Adipose tissue (tissue), 3 donors: ENCODE data around the gene ATP2B2. TPM values are rescaled to one million over a fixed set of nuclear protein-coding genes. Genes with fewer than 3 reads are reported as not detected.

ENCODE experiments used
- H3K27ac ChIP-seq: one replicate; pipeline ENCODE4 v1.5.1; 2013; ENCODE audit warnings: low read depth, low read length
- WGBS, 3 donors: extraction: QIAGEN DNeasy Blood & Tissue Kit; methylation state at CpG; one replicate each; pipeline ENCODE4 v1.1.7; 2013; 5-methylcytosine and 5-hydroxymethylcytosine counted together
- polyA plus RNA-seq, 3 donors: library from polyadenylated mRNA; stranded (reverse); fragments of 200-250 nt; gene quantifications; one replicate each; pipeline ENCODE4 v1.2.3, GENCODE V29; 2013
- donor health status: healthy with polysubstance abuse.
- donor health status: Bipolar disorder and iron deficiency.
- donor health status: healthy.

The ATP2B2 gene
- polyA plus RNA-seq, 3 donors, result 0.02 to 0.79 (median 0.03) TPM

GRCh38 chr3:10502185-10502880, 3.1 kb downstream of the ATP2B2 start:
- WGBS, 3 donors, result 78 to 82% (median 81%) methylated on average over 12 of the region's 12 CpGs

GRCh38 chr3:10501664-10502052, 3.7 kb downstream of the ATP2B2 start:
- WGBS, 3 donors, result 68 to 75% (median 71%) methylated on average over 3 of the region's 3 CpGs
- no peak overlapping the region for H3K27ac ChIP-seq

More at GRCh38 chr3:10502185-10502880, 3.1 kb downstream of the ATP2B2 start:
- H3K27ac ChIP-seq, result no peak overlapping the region

- 61 to 71% (median 70%) methylated on average over 19 of the region's 19 CpGs for WGBS, 3 donors
- H3K27ac ChIP-seq, result no peak overlapping the region
Measured at GRCh38 chr3:10500717-10501663, 4.4 kb downstream of the ATP2B2 start.

GRCh38 chr3:10498271-10498670, 7.1 kb downstream of the ATP2B2 start:
- WGBS, 3 donors, result 78 to 90% (median 81%) methylated on average over 11 of the region's 11 CpGs
- no peak overlapping the region for H3K27ac ChIP-seq

GRCh38 chr3:10497439-10497838, 7.9 kb downstream of the ATP2B2 start:
- H3K27ac ChIP-seq, result no peak overlapping the region
- WGBS, 3 donors, result 63 to 81% (median 67%) methylated on average over 4 of the region's 4 CpGs

GRCh38 chr3:10496121-10496863, 9.1 kb downstream of the ATP2B2 start:
- 62 to 70% (median 67%) methylated on average over 11 of the region's 11 CpGs for WGBS, 3 donors
- H3K27ac ChIP-seq, result no peak overlapping the region

- WGBS, 3 donors, result 68 to 88% (median 75%) methylated on average over 5 of the region's 5 CpGs
Measured at GRCh38 chr3:10495614-10496013, 9.8 kb downstream of the ATP2B2 start.

GRCh38 chr3:10495003-10495402, 10.4 kb downstream of the ATP2B2 start:
- H3K27ac ChIP-seq, result no peak overlapping the region
- 27 to 30% (median 27%) methylated on average over 4 of the region's 4 CpGs for WGBS, 3 donors

More at GRCh38 chr3:10495614-10496013, 9.8 kb downstream of the ATP2B2 start:
- H3K27ac ChIP-seq, result no peak overlapping the region

- WGBS, 3 donors, result 38 to 60% (median 59%) methylated on average over 3 of the region's 3 CpGs
- no peak overlapping the region for H3K27ac ChIP-seq
Measured at GRCh38 chr3:10494180-10494579, 11.2 kb downstream of the ATP2B2 start.

- WGBS, 3 donors, result 78 to 81% (median 81%) methylated on average over 4 of the region's 4 CpGs
- H3K27ac ChIP-seq, result no peak overlapping the region
Measured at GRCh38 chr3:10493202-10493589, 12.2 kb downstream of the ATP2B2 start.

- H3K27ac ChIP-seq, result no peak overlapping the region
- WGBS, 3 donors, result 79 to 85% (median 81%) methylated on average over 12 of the region's 12 CpGs
Measured at GRCh38 chr3:10492364-10493201, 12.8 kb downstream of the ATP2B2 start.

- H3K27ac ChIP-seq, result no peak overlapping the region
- WGBS, 3 donors, result 86 to 90% (median 88%) methylated on average over 10 of the region's 10 CpGs
Measured at GRCh38 chr3:10489746-10490483, 15.5 kb downstream of the ATP2B2 start.

GRCh38 chr3:10487988-10488633, 17.3 kb downstream of the ATP2B2 start:
- no peak overlapping the region for H3K27ac ChIP-seq
- WGBS, 3 donors, result 64 to 81% (median 68%) methylated on average over 3 to 4 of the region's 4 CpGs

- 82 to 96% (median 89%) methylated on average over 8 of the region's 8 CpGs for WGBS, 3 donors
- H3K27ac ChIP-seq, result no peak overlapping the region
Measured at GRCh38 chr3:10485806-10486205, 19.6 kb downstream of the ATP2B2 start.

- no peak overlapping the region for H3K27ac ChIP-seq
- 61 to 71% (median 69%) methylated on average over 12 of the region's 12 CpGs for WGBS, 3 donors
Measured at GRCh38 chr3:10485380-10485779, 20.0 kb downstream of the ATP2B2 start.

- 79 to 95% (median 93%) methylated on average over 3 of the region's 3 CpGs for WGBS, 3 donors
- H3K27ac ChIP-seq, result no peak overlapping the region
Measured at GRCh38 chr3:10484709-10485108, 20.7 kb downstream of the ATP2B2 start.
